HG03108 (cell line): Measurements from ENCODE around the gene SEMA5B.

Experiments
- ATAC-seq: cut with Tn5 transposase; IDR thresholded peaks from one replicate; pipeline ENCODE4 v1.9.1; 2021; ENCODE audit warnings: moderate library complexity; ENCODE audit not compliant: unreplicated experiment

Gene SEMA5B, protein sequence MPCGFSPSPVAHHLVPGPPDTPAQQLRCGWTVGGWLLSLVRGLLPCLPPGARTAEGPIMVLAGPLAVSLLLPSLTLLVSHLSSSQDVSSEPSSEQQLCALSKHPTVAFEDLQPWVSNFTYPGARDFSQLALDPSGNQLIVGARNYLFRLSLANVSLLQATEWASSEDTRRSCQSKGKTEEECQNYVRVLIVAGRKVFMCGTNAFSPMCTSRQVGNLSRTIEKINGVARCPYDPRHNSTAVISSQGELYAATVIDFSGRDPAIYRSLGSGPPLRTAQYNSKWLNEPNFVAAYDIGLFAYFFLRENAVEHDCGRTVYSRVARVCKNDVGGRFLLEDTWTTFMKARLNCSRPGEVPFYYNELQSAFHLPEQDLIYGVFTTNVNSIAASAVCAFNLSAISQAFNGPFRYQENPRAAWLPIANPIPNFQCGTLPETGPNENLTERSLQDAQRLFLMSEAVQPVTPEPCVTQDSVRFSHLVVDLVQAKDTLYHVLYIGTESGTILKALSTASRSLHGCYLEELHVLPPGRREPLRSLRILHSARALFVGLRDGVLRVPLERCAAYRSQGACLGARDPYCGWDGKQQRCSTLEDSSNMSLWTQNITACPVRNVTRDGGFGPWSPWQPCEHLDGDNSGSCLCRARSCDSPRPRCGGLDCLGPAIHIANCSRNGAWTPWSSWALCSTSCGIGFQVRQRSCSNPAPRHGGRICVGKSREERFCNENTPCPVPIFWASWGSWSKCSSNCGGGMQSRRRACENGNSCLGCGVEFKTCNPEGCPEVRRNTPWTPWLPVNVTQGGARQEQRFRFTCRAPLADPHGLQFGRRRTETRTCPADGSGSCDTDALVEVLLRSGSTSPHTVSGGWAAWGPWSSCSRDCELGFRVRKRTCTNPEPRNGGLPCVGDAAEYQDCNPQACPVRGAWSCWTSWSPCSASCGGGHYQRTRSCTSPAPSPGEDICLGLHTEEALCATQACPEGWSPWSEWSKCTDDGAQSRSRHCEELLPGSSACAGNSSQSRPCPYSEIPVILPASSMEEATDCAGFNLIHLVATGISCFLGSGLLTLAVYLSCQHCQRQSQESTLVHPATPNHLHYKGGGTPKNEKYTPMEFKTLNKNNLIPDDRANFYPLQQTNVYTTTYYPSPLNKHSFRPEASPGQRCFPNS

DNA sequence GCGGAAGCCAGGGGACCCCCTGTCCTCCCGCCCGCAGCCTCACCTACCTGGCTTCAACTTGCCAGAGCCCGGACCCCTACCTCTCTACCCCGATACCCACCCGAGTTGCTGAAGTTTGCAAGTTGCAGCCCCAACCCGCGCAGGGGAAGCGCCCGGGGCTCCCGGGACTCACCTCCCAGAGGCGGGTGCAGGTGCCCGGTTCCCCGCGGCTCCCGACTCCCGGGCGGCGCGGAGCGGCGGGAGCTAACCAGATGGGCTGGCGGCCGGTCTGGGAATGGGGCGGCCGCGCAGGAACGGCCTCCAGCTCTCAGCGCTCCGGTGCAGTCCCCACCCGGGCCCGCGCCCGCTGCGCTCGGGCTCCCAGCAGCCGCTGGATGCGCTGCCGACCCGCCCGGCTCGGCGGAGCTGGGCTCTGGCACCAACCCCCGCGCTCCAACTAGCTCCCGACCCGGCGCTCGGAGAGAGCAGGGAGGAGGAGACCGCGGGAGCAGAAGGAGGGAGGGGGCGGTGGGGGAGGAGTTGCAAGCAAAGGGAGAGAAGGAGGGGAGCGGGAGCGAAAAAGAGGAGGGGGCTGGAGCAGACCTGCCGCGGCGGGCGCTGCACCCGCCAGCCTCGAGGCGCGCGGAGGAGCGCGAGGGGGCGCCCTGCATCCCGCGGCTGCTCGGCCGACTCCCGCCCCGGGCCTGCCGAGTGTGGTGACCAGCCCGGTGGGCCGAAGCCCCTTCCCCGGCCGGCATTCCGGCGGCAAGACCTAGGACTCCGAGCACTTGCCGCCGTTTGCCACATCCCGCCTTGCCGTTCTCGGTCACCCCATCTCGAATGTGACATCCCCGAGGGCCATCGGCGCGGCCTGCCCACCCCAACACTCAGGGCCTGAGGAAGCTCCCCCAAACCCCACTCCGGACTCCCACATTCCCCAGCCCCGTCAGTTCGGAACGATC is at the start of gene SEMA5B:
Gene SEMA5B (minus strand): TSS at position 472 of the 941 bp plus-strand sequence. CDS start 66,500 bp downstream, outside the sequence.
- no peak for ATAC-seq

- no peak for ATAC-seq
These were observed 49.2 kb upstream of the SEMA5B start for GRCh38 chr3:123076496-123077418.

DNA sequence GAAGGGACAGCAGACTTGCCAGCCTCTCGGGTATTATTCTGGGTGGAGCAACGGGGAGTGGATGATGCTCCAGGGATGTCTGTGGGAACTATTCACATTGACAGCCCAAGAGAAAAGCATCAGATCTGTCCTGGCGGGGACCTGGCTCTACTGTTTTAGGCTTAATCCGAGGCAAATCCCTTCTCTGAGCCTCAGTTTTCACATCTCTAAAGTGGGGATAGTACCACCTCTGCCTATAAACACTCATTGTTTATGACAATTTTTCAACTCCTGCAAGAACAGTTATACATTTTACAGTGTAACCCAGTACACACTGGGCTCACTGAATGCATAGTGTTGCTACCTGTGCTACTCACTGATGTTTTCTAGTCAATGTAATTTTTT is 48.5 kb upstream of the SEMA5B start:
- no peak for ATAC-seq

GRCh38 chr3:123075359-123075758 is 47.8 kb upstream of the SEMA5B start:
- ATAC-seq, result no peak

- no peak for ATAC-seq
These were observed 45.0 kb upstream of the SEMA5B start for GRCh38 chr3:123072564-123072963.

- ATAC-seq, result no peak
These were observed 44.6 kb upstream of the SEMA5B start for GRCh38 chr3:123072152-123072551.

DNA sequence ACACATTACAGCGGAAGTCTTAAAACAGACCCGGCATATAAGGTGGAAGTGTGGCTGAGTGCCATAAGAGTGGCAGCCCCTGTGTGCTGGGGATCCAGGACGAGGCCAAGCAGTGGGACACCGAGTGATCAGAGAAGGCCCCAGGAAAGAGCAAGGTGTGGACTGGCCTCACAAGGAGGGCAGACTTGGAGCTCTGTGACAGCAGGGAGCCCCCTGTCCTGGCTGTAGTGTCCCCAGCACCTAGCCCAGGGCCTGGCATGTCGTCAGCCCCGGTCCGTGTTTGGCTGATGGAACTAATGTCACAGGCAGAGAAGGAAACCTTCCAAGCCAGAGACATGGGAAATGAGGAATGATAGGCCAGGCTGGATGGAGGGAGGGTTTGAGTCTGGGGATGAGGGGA is 44.0 kb upstream of the SEMA5B start:
- no peak for ATAC-seq

- ATAC-seq, result no peak
These were observed 43.6 kb upstream of the SEMA5B start for GRCh38 chr3:123071146-123071545.

- no peak for ATAC-seq
These were observed 42.9 kb upstream of the SEMA5B start for GRCh38 chr3:123070510-123070909.

- ATAC-seq, result no peak
These were observed 41.2 kb upstream of the SEMA5B start for GRCh38 chr3:123068601-123069381.

- peak; percentile 12 for ATAC-seq
These were observed 40.4 kb upstream of the SEMA5B start for GRCh38 chr3:123067689-123068600.

DNA sequence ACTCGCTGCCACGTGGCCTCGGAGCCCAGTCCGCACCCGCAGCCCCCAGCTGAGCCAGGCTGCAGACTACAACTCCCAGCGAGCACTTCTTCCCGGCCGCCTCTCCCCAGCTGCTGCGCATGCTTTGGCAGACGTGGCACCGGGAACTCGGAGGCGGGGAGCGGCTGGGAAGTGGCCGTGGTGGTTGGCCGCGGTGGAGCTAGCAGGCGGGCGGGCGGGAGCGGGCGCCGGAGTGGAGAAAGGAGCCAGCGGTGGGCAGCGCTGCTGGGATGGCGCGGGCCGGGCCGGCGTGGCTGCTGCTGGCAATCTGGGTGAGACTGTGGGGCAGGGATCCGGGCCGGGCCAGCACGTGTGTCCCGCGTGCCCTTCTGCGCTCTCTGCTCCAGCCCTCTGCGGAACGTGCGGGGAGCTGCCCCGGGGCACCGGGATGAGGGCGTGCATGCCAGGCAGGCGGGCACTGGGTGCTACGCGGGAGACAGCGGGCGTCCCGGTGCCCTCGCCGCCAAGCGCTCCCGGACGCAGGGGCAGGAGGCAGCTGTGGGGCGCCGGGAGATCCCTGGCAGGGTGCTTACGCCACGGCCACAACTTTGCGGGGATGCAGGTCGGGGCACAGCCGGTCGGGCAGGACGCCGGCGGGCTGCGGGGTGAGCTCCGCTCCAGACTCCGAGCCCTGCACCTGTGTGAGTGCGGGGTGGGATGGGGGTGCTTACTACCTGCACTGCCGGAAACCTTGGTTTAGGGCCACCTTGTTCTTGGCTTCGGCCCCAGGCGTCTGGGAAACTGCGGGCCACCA is 39.5 kb upstream of the SEMA5B start, which contains the start of gene PDIA5:
Gene PDIA5 (plus strand): TSS at position 130 of the 793 bp plus-strand sequence. CDS start 140 bp downstream, at position 270.
- ATAC-seq, result peak; percentile 90

DNA sequence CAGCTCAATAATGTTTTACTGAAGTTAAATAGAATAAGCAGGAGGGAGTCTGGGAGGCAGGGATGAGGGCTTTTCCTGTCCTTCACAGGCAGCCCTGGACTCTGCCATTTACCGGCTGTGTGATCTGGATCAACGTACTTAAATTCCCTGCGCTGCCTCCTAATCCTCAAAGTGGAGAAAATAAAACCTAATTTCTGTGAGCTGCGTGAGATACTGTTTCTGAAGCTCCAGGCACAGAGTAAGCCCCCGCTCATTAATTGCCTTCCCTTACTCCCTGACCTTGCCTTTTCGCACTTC is 39.0 kb upstream of the SEMA5B start:
- no peak for ATAC-seq

DNA sequence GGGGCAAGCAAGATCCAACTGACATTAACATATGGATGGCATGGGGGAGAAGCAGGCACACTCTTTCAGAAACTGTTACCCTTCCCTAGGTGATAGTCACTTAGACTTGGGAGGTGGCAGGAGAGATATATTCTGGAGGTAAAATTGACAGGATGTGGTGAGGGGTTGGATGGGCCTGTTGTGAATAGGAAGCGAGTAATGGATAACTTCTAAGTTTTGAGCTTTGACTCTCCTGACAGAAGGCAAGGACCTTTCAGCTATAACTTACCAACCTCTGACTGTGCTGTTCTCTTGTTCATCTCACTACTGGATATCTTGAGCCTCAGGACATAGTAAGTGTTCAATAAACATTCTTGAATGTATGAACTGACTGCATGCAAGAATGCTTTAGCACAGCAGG is 37.4 kb upstream of the SEMA5B start:
- ATAC-seq, result no peak

- ATAC-seq, result no peak
These were observed 36.9 kb upstream of the SEMA5B start for GRCh38 chr3:123064506-123064905.

GRCh38 chr3:123063034-123063433 is 35.5 kb upstream of the SEMA5B start:
- ATAC-seq, result no peak

- ATAC-seq, result no peak
These were observed 34.3 kb upstream of the SEMA5B start for GRCh38 chr3:123061856-123062255.
